Small intestine (tissue), 7 donors: Measurements from ENCODE around the gene C11orf97. TPM values are rescaled to one million over a fixed set of nuclear protein-coding genes. Genes with fewer than 3 reads are reported as not detected.

Experiments used
- DNase-seq, 2 donors: peaks; one replicate each; pipeline versions ENCODE4 v3.0.0 to v3.0.0-alpha.2; 2013
- FAIRE-seq: peaks from 2 replicates; lab custom pipeline; 2012; peaks lifted over from hg19 to GRCh38; lab: Jason Lieb, UNC
- H3K27ac ChIP-seq, 3 donors: one replicate each; pipeline ENCODE4 v1.5.1; 2013; ENCODE audit warnings: low read length in 2 of 3, mild to moderate bottlenecking in 2 of 3, control low read depth in 1 of 3, inconsistent platforms in 1 of 3, low read depth in 1 of 3, moderate library complexity in 1 of 3
- H3K27me3 ChIP-seq, 3 donors: one replicate each; pipeline ENCODE4 v1.6.1; 2013; ENCODE audit warnings: low read length in 3 of 3, inconsistent platforms in 1 of 3; ENCODE audit not compliant: control insufficient read depth in 3 of 3, insufficient read depth in 3 of 3
- H3K36me3 ChIP-seq, 3 donors: one replicate each; pipeline ENCODE4 v1.6.1; 2013; ENCODE audit warnings: low read length in 3 of 3, inconsistent platforms in 1 of 3, low read depth in 1 of 3, mild to moderate bottlenecking in 1 of 3, moderate library complexity in 1 of 3; ENCODE audit not compliant: control insufficient read depth in 3 of 3, insufficient read depth in 2 of 3
- H3K4me1 ChIP-seq, 3 donors: one replicate each; pipeline ENCODE4 v1.6.1; 2013; ENCODE audit warnings: low read length in 2 of 3, inconsistent platforms in 1 of 3, low read depth in 1 of 3, mild to moderate bottlenecking in 1 of 3, moderate library complexity in 1 of 3; ENCODE audit not compliant: control insufficient read depth in 3 of 3, insufficient read depth in 2 of 3
- H3K4me3 ChIP-seq, 3 donors: one replicate each; pipeline ENCODE4 v1.5.1; 2013; ENCODE audit warnings: low read length in 3 of 3, control low read depth in 1 of 3, inconsistent platforms in 1 of 3, low read depth in 1 of 3, mild to moderate bottlenecking in 1 of 3, moderate library complexity in 1 of 3
- H3K9me3 ChIP-seq, 2 donors: one replicate each; pipeline ENCODE4 v1.6.1; 2013; ENCODE audit warnings: low read depth in 1 of 2, low read length in 1 of 2; ENCODE audit not compliant: control insufficient read depth in 2 of 2, insufficient read depth in 1 of 2
- WGBS, 3 donors: extraction: QIAGEN DNeasy Blood & Tissue Kit; methylation state at CpG; one replicate each; pipeline ENCODE4 v1.1.7; 2013; 5-methylcytosine and 5-hydroxymethylcytosine counted together
- polyA plus RNA-seq, 4 donors: library from polyadenylated mRNA; stranded (reverse) in 3 of 4; unstranded in 1 of 4; fragments of 200-250 nt in 3 of 4; fragments of 120-200 nt in 1 of 4; gene quantifications; one replicate each; pipeline versions ENCODE4 v1.2.1 to v1.2.3, GENCODE V29; 2013
- donor health status: healthy with polysubstance abuse.
- donor health status: control.
- donor health status: control.
- donor health status: Bipolar disorder and iron deficiency.
- donor health status: healthy.

C11orf97 gene
- polyA plus RNA-seq, 4 donors: 0.09 TPM; not detected in 3

DNA sequence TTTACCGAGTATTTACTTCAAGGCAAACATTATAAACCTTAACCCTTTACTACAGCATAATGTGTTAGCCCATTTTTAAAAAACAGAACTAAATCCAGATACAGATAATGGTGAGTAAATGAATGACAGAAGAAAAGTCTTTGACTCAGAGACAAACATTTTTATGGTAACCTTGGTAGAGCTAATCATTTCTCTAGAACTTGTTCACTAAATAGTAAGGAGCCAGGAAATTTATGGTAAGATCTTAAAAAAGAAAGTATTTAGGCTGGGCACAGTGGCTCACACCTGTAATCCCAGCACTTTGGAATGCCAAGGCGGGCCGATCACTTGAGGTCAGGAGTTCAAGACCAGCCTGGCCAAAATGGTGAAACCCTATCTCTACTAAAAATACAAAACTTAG lies 19.9 kb downstream of the C11orf97 start:
- Histone ChIP-seq H3K9me3 (no peaks in the 10 kb centered on the region), H3K27ac (no peak overlapping the region), H3K36me3 (no peaks in the 10 kb centered on the region), H3K27me3 (no peaks in the 10 kb centered on the region), H3K4me3 (no peak overlapping the region), H3K4me1 (peaks cover under 1 to 5% (median 2%) of the 10 kb centered on the region in 3 donors)
- FAIRE-seq (no peak), DNase-seq (no peak)
- 57 to 76% (median 65%) methylated on average over 3 of the region's 3 CpGs for WGBS, 3 donors

DNA sequence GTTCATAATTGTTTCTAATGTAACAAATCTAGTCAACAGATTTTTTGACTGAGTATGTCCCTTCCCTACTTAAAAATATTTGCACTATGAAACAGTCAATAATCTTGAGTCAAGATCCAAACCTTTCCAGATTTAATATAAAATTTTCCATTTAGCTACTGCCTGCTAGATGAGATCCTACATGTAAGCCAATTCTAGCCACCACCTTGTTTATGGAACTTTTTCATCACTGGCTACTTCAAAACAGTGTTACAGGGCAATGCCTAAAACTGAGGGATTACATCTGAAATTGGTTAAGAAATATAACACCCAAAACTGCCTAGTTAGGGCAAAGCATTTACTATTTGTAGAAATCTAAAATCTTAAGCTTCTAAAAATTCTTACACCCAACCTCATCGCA lies 20.9 kb downstream of the C11orf97 start:
- DNase-seq (no peak), FAIRE-seq (no peak)
- no peak overlapping the region for H3K27ac ChIP-seq
- 96 to 100% (median 97%) methylated on average over 1 of the region's 1 CpG for WGBS, 3 donors
- H3K4me1 ChIP-seq: peaks cover 4 to 7% (median 5%) of the 10 kb centered on the region in 3 donors
- no peaks in the 10 kb centered on the region for H3K27me3 ChIP-seq
- H3K9me3 ChIP-seq: no peaks in the 10 kb centered on the region
- no peak overlapping the region for H3K4me3 ChIP-seq
- H3K36me3 ChIP-seq: no peaks in the 10 kb centered on the region

DNA sequence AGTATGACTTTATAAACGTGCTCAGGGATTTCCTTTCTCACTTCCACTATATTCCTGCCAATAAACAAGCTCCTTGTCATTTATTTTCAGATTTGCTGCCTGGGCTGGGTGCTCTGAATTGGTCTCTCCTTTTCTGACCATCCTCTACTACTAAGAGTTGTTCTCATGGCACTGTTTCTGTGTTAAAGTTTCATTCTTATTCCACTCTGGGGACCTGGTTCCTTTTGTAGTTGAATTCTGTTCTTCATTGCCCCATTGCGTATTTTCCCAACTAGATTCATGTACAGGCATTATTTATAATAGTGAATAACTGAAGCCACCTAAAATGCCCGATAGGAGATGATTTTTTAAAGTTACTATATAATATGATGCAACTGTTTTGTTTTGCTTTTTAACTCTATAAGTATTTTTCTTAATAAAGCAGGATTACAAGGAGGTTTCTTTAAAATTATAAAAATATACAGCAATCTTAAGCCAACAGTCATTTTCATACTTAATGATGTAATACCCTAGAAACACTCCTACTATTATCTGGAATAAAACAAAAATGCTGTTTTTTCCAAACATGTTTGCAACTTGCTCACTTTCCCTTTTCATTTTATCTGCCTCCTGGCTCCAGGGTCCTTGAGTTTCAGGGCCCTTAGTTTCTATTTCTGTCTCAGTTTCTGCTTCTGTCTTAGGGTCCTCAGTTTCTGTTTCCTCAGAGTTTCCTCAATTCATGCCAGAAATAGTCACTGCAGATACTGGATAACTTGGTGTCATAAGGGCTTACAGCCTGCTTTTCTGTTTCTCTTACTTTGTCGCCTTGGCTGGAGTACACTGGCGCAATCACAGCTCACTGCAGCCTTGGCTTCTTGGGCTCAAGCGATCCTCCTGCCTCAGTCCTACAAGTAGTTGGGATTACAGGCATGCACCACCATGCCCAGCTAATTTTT lies 21.7 kb downstream of the C11orf97 start:
- no peaks in the 10 kb centered on the region for H3K36me3 ChIP-seq
- H3K27me3 ChIP-seq: no peaks in the 10 kb centered on the region
- peaks cover 5 to 10% (median 6%) of the 10 kb centered on the region in 3 donors for H3K4me1 ChIP-seq
- no peak for DNase-seq
- H3K9me3 ChIP-seq: no peaks in the 10 kb centered on the region
- FAIRE-seq: no peak
- WGBS, 3 donors: 69 to 83% (median 80%) methylated on average over 6 of the region's 6 CpGs
- no peak overlapping the region for H3K27ac ChIP-seq
- no peak overlapping the region for H3K4me3 ChIP-seq

DNA sequence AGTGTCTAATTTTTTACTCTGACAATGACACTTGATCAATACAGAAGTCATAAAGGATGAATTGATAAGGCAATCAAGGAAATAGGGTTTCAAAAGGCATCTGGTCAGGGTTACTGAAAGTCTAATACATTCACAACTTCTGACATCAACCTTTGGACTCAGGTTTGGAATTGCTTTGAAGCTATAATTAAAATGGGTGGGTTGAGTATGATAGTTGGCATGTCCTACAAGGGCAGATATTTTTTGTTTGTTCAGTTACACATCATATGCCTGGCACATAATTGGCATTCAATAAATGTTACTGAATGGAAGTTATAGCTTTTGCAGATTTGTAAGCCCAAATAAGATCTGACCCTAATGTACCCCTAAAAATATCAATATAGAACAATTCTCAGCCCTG lies 24.1 kb downstream of the C11orf97 start:
- H3K9me3 ChIP-seq: no peaks in the 10 kb centered on the region
- peak overlapping the region in 1 of 3 donors; percentile 1 for H3K27ac ChIP-seq
- peaks cover 6 to 24% (median 8%) of the 10 kb centered on the region in 3 donors for H3K4me1 ChIP-seq
- peak; percentile 72 to 97 for DNase-seq
- no peak for FAIRE-seq
- no peaks in the 10 kb centered on the region for H3K27me3 ChIP-seq
- no peaks in the 10 kb centered on the region for H3K36me3 ChIP-seq
- H3K4me3 ChIP-seq: no peak overlapping the region

DNA sequence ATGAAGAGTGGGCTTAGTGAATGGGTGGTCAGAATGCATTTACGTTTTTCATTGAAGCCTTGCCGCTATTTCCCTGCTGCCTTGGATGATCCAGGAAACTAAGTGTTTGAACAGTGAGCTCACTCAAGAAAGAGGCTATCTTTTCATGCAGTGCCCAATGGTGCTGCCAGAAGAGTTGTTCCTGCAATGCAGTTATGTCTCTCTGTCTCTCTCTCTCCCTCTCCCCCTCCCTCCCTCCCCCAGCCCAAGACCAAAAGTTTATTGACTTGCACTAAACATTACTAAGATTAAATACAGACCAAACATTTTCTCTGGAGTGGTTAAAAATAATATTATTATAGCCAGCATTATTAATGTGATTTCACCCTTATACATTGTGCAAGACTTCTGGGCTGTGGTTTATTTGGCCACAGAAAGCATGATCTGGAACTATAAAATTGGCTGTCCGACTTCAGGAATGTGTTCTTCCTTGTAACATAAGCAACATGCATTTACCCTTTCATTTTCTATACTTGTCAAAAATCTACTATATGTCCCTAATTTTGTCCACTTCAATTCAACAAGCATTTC lies 24.9 kb downstream of the C11orf97 start:
- Histone ChIP-seq H3K4me1 (peaks cover 6 to 27% (median 8%) of the 10 kb centered on the region in 3 donors), H3K4me3 (no peak overlapping the region), H3K27ac (peak overlapping the region; percentile 1 to 71 (median 48)), H3K36me3 (no peaks in the 10 kb centered on the region), H3K27me3 (no peaks in the 10 kb centered on the region), H3K9me3 (no peaks in the 10 kb centered on the region)
- WGBS, 3 donors: 15 to 39% (median 24%) methylated on average over 3 of the region's 3 CpGs
- DNase-seq: peak; percentile 45 to 60
- no peak for FAIRE-seq

DNA sequence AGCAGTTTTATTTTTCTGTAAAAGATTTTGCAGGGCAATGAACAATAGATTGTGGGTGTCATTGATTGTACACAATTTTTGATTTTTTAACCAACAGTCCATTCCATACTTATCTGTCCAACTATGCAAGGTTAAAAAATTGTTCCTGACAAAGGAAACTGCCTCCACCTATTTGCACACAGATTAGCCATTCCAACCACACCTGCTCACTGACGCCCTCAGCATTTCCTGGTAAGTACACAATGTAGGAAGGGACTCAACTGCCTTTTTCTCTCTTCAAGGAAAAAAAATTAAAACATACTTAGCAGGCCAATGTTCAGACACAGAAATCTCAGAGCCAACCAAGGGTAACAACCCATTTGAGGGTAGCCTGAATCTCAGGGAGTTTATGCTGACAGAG lies 27.2 kb downstream of the C11orf97 start:
- Histone ChIP-seq H3K36me3 (no peaks in the 10 kb centered on the region), H3K9me3 (no peaks in the 10 kb centered on the region), H3K27me3 (no peaks in the 10 kb centered on the region), H3K4me3 (no peak overlapping the region), H3K27ac (peak overlapping the region; percentile 57 to 81 (median 69)), H3K4me1 (peaks cover 8 to 34% (median 8%) of the 10 kb centered on the region in 3 donors)
- no peak for FAIRE-seq
- 7 to 54% (median 29%) methylated on average over 1 of the region's 1 CpG for WGBS, 3 donors
- peak; percentile 78 to 85 for DNase-seq

DNA sequence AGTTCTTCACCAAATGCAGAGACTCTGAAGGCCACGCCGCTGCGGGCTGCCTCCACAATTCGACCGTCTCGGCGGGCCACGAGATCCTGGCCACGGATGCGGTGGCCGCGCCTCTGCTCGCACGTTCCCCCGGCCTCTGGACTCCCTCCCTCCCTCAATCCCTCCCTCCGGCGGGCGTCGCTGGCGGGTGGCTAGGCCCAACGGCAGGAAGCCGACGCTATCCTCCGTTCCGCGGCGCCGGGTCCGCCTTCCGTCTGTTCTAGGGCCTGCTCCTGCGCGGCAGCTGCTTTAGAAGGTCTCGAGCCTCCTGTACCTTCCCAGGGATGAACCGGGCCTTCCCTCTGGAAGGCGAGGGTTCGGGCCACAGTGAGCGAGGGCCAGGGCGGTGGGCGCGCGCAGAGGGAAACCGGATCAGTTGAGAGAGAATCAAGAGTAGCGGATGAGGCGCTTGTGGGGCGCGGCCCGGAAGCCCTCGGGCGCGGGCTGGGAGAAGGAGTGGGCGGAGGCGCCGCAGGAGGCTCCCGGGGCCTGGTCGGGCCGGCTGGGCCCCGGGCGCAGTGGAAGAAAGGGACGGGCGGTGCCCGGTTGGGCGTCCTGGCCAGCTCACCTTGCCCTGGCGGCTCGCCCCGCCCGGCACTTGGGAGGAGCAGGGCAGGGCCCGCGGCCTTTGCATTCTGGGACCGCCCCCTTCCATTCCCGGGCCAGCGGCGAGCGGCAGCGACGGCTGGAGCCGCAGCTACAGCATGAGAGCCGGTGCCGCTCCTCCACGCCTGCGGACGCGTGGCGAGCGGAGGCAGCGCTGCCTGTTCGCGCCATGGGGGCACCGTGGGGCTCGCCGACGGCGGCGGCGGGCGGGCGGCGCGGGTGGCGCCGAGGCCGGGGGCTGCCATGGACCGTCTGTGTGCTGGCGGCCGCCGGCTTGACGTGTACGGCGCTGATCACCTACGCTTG lies 31.7 kb downstream of the C11orf97 start, which contains the start of gene FUT4:
Gene FUT4 (plus strand): TSS at position 227 of the 951 bp plus-strand sequence. CDS start 213 bp downstream, at position 440.
- Histone ChIP-seq H3K27me3 (no peaks in the 10 kb centered on the region), H3K9me3 (no peaks in the 10 kb centered on the region), H3K4me1 (peaks cover 2 to 24% (median 3%) of the 10 kb centered on the region in 3 donors), H3K36me3 (peaks cover 0 to 8% (median 0%) of the 10 kb centered on the region in 3 donors), H3K4me3 (peak within 1 kb of the TSS; percentile 66 to 92 (median 79)), H3K27ac (peak within 1 kb of the TSS; percentile 92 to 98 (median 98))
- FAIRE-seq (no peak), DNase-seq (peak; percentile 96 to 97)
- WGBS, 3 donors: 0 to 1% (median 0%) methylated on average over 79 to 109 of the region's 109 CpGs
